Measurements from ENCODE around the gene BTBD16. TPM values are rescaled to one million over a fixed set of nuclear protein-coding genes. Genes with fewer than 3 reads are reported as not detected.

The BTBD16 gene
- total RNA-seq, 5 donors from 2014 or later (not counting 1 experiment from before 2014, with no cell fraction given): not detected

DNA sequence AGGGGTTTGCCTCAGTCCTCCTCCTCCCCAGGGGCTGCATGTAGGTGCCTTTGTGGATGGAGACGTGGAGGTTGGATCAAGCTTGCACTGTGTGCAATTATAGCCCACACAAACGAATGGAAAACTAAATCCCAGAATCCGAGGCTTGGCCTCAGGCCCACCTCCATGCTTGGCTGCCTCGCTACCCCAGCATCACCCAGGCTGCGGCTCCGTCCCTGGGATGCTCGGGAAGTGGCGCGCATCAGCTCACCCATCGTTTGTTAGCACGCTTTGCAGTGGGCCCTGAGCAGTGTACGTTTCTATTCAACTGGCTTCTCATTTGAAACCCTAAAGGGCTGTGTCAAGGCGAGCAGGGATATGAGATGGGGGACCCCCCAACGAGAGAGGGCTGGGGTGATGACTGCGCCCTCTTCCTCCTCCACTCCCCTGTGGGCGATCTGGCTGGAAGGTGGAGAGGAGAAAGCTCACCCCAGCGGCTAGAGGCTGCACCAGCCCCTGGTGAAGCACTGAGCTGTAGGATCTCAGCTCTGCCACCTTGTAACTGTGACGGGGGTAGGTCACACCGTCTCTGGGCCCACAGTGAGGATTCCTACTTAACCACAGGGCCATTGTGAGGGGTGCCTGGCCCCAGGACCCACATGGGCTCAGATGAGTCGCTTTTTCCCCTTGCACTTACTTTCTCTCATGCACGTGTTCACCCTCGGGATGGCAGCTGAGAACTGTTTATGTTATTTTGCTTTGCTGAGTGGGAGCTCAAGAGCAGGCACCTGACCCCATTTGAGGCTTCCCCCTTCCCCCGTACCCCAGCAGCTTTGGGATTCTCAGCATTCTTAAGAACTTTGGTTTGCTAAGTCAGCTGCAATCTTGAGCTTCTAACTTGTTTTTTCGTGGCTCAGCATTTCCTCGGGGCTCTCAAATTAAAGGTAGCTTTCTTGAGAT lies 12.7 kb upstream of the BTBD16 start:
- Histone ChIP-seq H3K27ac (ENCODE audit: low read length) (no peak overlapping the region), H3K9me3 (no peaks in the 10 kb centered on the region), H3K27me3 (replicated peaks in 1 of 2; ENCODE audit: control insufficient read depth in 2 of 2, extremely low read depth in 1 of 2, insufficient read depth in 2 of 2, low read length in 1 of 2) (peaks cover 0 to 24% of the 10 kb centered on the region in 2 experiments), H3K4me1 (ENCODE audit: control insufficient read depth in 1 of 2, extremely low read depth in 1 of 2, insufficient read depth in 2 of 2, low read length in 2 of 2) (no peaks in the 10 kb centered on the region), H3K4me3 (ENCODE audit: control insufficient read depth in 1 of 2, extremely low read depth in 1 of 2, low read length in 1 of 2) (no peak overlapping the region), H3K36me3 (ENCODE audit: control insufficient read depth in 2 of 2, extremely low read depth in 1 of 2, insufficient read depth in 1 of 2, low read length in 1 of 2) (no peaks in the 10 kb centered on the region)
- DNase-seq: no peak
- no peak for ATAC-seq (replicated peaks in 1 of 4)
- 66% methylated on average over 15 of the region's 25 CpGs for whole genome bisulfite sequencing (ENCODE audit: insufficient coverage)
- no peak overlapping the region for H3K27ac Mint-ChIP-seq
- POLR2A ChIA-PET: no interaction called here
- peaks cover 4% of the 10 kb centered on the region for H3K36me3 Mint-ChIP-seq
- CTCF ChIA-PET: interaction anchor here (0.6 to 1.1 kb wide), 3 partner anchors 11 to 455 kb away, joined by 3 to 4 read pairs (median 3); no protein-coding TSS in a partner anchor
- H3K9me3 Mint-ChIP-seq: peaks cover 8 to 13% (median 13%) of the 10 kb centered on the region in 3 donors
- H3K27me3 Mint-ChIP-seq: peaks cover 18 to 24% of the 10 kb centered on the region in 2 donors
- no peak overlapping the region for H3K4me3 Mint-ChIP-seq
- no peaks in the 10 kb centered on the region for H3K4me1 Mint-ChIP-seq

GRCh38 chr10:122259075-122259466 lies 12.0 kb upstream of the BTBD16 start:
- Mint-ChIP-seq H3K9me3 (peaks cover 10 to 17% (median 15%) of the 10 kb centered on the region in 3 donors), H3K27ac (no peak overlapping the region), H3K4me3 (no peak overlapping the region), H3K27me3 (peaks cover 12 to 27% of the 10 kb centered on the region in 2 donors), H3K4me1 (no peaks in the 10 kb centered on the region), H3K36me3 (peaks cover 6% of the 10 kb centered on the region)
- no peaks in the 10 kb centered on the region for H3K4me1 ChIP-seq (ENCODE audit: control insufficient read depth in 1 of 2, extremely low read depth in 1 of 2, insufficient read depth in 2 of 2, low read length in 2 of 2)
- no CpG with 5 or more reads among the region's 4 CpGs for WGBS (ENCODE audit: insufficient coverage)
- DNase-seq: no peak
- ChIA-PET POLR2A (no interaction called here), CTCF (interaction anchor here (0.6 to 1.1 kb wide), 3 partner anchors 10 to 454 kb away, joined by 3 to 4 read pairs (median 3); no protein-coding TSS in a partner anchor)
- H3K27ac ChIP-seq (ENCODE audit: low read length): no peak overlapping the region
- no peaks in the 10 kb centered on the region for H3K9me3 ChIP-seq
- no peaks in the 10 kb centered on the region for H3K36me3 ChIP-seq (ENCODE audit: control insufficient read depth in 2 of 2, extremely low read depth in 1 of 2, insufficient read depth in 1 of 2, low read length in 1 of 2)
- ATAC-seq (replicated peaks in 1 of 4): no peak
- no peak overlapping the region for H3K4me3 ChIP-seq (ENCODE audit: control insufficient read depth in 1 of 2, extremely low read depth in 1 of 2, low read length in 1 of 2)
- H3K27me3 ChIP-seq (replicated peaks in 1 of 2; ENCODE audit: control insufficient read depth in 2 of 2, extremely low read depth in 1 of 2, insufficient read depth in 2 of 2, low read length in 1 of 2): peaks cover 0 to 24% of the 10 kb centered on the region in 2 experiments

GRCh38 chr10:122261584-122261983 lies 9.5 kb upstream of the BTBD16 start:
- CTCF ChIA-PET: no interaction called here
- no peaks in the 10 kb centered on the region for H3K4me1 ChIP-seq (ENCODE audit: control insufficient read depth in 1 of 2, extremely low read depth in 1 of 2, insufficient read depth in 2 of 2, low read length in 2 of 2)
- WGBS (ENCODE audit: insufficient coverage): no CpG with 5 or more reads among the region's 1 CpG

GRCh38 chr10:122263971-122264370 lies 7.1 kb upstream of the BTBD16 start:
- Mint-ChIP-seq H3K4me1 (no peaks in the 10 kb centered on the region), H3K27ac (no peak overlapping the region), H3K9me3 (peaks cover 10 to 17% (median 15%) of the 10 kb centered on the region in 3 donors), H3K4me3 (no peak overlapping the region), H3K27me3 (peaks cover 29 to 53% of the 10 kb centered on the region in 2 donors), H3K36me3 (peaks cover 6% of the 10 kb centered on the region)
- Histone ChIP-seq H3K27ac (ENCODE audit: low read length) (no peak overlapping the region), H3K4me1 (ENCODE audit: control insufficient read depth in 1 of 2, extremely low read depth in 1 of 2, insufficient read depth in 2 of 2, low read length in 2 of 2) (no peaks in the 10 kb centered on the region), H3K9me3 (no peaks in the 10 kb centered on the region), H3K36me3 (ENCODE audit: control insufficient read depth in 2 of 2, extremely low read depth in 1 of 2, insufficient read depth in 1 of 2, low read length in 1 of 2) (no peaks in the 10 kb centered on the region), H3K4me3 (ENCODE audit: control insufficient read depth in 1 of 2, extremely low read depth in 1 of 2, low read length in 1 of 2) (no peak overlapping the region), H3K27me3 (replicated peaks in 1 of 2; ENCODE audit: control insufficient read depth in 2 of 2, extremely low read depth in 1 of 2, insufficient read depth in 2 of 2, low read length in 1 of 2) (peaks cover 0 to 23% of the 10 kb centered on the region in 2 experiments)
- DNase-seq (no peak), ATAC-seq (replicated peaks in 1 of 4) (no peak)
- ChIA-PET CTCF (interaction anchor here (0.6 to 0.7 kb wide), 2 partner anchors 367 to 1295 kb away, joined by 4 to 6 read pairs; no protein-coding TSS in a partner anchor), POLR2A (interaction anchor here in 1 of 2 donors (0.7 kb wide), 1 partner anchor 294 kb away, joined by 3 read pairs; no protein-coding TSS in a partner anchor)
- 20% methylated on average over 1 of the region's 1 CpG for WGBS (ENCODE audit: insufficient coverage)

More at GRCh38 chr10:122261584-122261983, 9.5 kb upstream of the BTBD16 start:
- POLR2A ChIA-PET: no interaction called here
- Histone ChIP-seq H3K27me3 (replicated peaks in 1 of 2; ENCODE audit: control insufficient read depth in 2 of 2, extremely low read depth in 1 of 2, insufficient read depth in 2 of 2, low read length in 1 of 2) (peaks cover 0 to 20% of the 10 kb centered on the region in 2 experiments), H3K4me3 (ENCODE audit: control insufficient read depth in 1 of 2, extremely low read depth in 1 of 2, low read length in 1 of 2) (no peak overlapping the region), H3K36me3 (ENCODE audit: control insufficient read depth in 2 of 2, extremely low read depth in 1 of 2, insufficient read depth in 1 of 2, low read length in 1 of 2) (no peaks in the 10 kb centered on the region), H3K27ac (ENCODE audit: low read length) (no peak overlapping the region), H3K9me3 (no peaks in the 10 kb centered on the region)
- Mint-ChIP-seq H3K9me3 (peaks cover 10 to 17% (median 15%) of the 10 kb centered on the region in 3 donors), H3K27me3 (peaks cover 27 to 42% of the 10 kb centered on the region in 2 donors), H3K27ac (no peak overlapping the region), H3K4me1 (no peaks in the 10 kb centered on the region), H3K36me3 (peaks cover 6% of the 10 kb centered on the region), H3K4me3 (no peak overlapping the region)
- ATAC-seq (replicated peaks in 1 of 4): no peak
- no peak for DNase-seq

GRCh38 chr10:122264436-122264835 lies 6.7 kb upstream of the BTBD16 start:
- H3K27ac ChIP-seq (ENCODE audit: low read length): no peak overlapping the region

GRCh38 chr10:122264931-122265330 lies 6.2 kb upstream of the BTBD16 start:
- Mint-ChIP-seq H3K27ac (no peak overlapping the region), H3K27me3 (peaks cover 29 to 50% of the 10 kb centered on the region in 2 donors), H3K9me3 (peaks cover 10 to 17% (median 15%) of the 10 kb centered on the region in 3 donors), H3K36me3 (peaks cover 6% of the 10 kb centered on the region), H3K4me3 (no peak overlapping the region), H3K4me1 (no peaks in the 10 kb centered on the region)
- POLR2A ChIA-PET: no interaction called here
- no peak for ATAC-seq (replicated peaks in 1 of 4)
- H3K9me3 ChIP-seq: no peaks in the 10 kb centered on the region
- H3K4me3 ChIP-seq (ENCODE audit: control insufficient read depth in 1 of 2, extremely low read depth in 1 of 2, low read length in 1 of 2): no peak overlapping the region
- DNase-seq: no peak
- H3K27ac ChIP-seq (ENCODE audit: low read length): no peak overlapping the region
- CTCF ChIA-PET: no interaction called here
- peaks cover 0 to 25% of the 10 kb centered on the region in 2 experiments for H3K27me3 ChIP-seq (replicated peaks in 1 of 2; ENCODE audit: control insufficient read depth in 2 of 2, extremely low read depth in 1 of 2, insufficient read depth in 2 of 2, low read length in 1 of 2)
- no peaks in the 10 kb centered on the region for H3K36me3 ChIP-seq (ENCODE audit: control insufficient read depth in 2 of 2, extremely low read depth in 1 of 2, insufficient read depth in 1 of 2, low read length in 1 of 2)
- H3K4me1 ChIP-seq (ENCODE audit: control insufficient read depth in 1 of 2, extremely low read depth in 1 of 2, insufficient read depth in 2 of 2, low read length in 2 of 2): no peaks in the 10 kb centered on the region
- WGBS (ENCODE audit: insufficient coverage): 100% methylated on average over 2 of the region's 8 CpGs

More at GRCh38 chr10:122264436-122264835, 6.7 kb upstream of the BTBD16 start:
- H3K36me3 Mint-ChIP-seq: peaks cover 6% of the 10 kb centered on the region
- no CpG with 5 or more reads among the region's 1 CpG for WGBS (ENCODE audit: insufficient coverage)
- Histone ChIP-seq H3K4me3 (ENCODE audit: control insufficient read depth in 1 of 2, extremely low read depth in 1 of 2, low read length in 1 of 2) (no peak overlapping the region), H3K27me3 (replicated peaks in 1 of 2; ENCODE audit: control insufficient read depth in 2 of 2, extremely low read depth in 1 of 2, insufficient read depth in 2 of 2, low read length in 1 of 2) (peaks cover 0 to 25% of the 10 kb centered on the region in 2 experiments), H3K4me1 (ENCODE audit: control insufficient read depth in 1 of 2, extremely low read depth in 1 of 2, insufficient read depth in 2 of 2, low read length in 2 of 2) (no peaks in the 10 kb centered on the region), H3K9me3 (no peaks in the 10 kb centered on the region), H3K36me3 (ENCODE audit: control insufficient read depth in 2 of 2, extremely low read depth in 1 of 2, insufficient read depth in 1 of 2, low read length in 1 of 2) (no peaks in the 10 kb centered on the region)
- H3K4me1 Mint-ChIP-seq: no peaks in the 10 kb centered on the region
- peaks cover 10 to 17% (median 15%) of the 10 kb centered on the region in 3 donors for H3K9me3 Mint-ChIP-seq
- ChIA-PET CTCF (interaction anchor here in 1 of 2 donors (0.6 kb wide), 1 partner anchor 1294 kb away, joined by 4 read pairs; no protein-coding TSS in a partner anchor), POLR2A (no interaction called here)
- H3K27me3 Mint-ChIP-seq: peaks cover 29 to 53% of the 10 kb centered on the region in 2 donors
- no peak overlapping the region for H3K27ac Mint-ChIP-seq
- DNase-seq (no peak), ATAC-seq (replicated peaks in 1 of 4) (no peak)
- no peak overlapping the region for H3K4me3 Mint-ChIP-seq

Measured in T-cell (primary cell).